Measurements from ENCODE around the gene L2HGDH.

- TF ChIP-seq EZH2 (IDR thresholded peaks at IDR 0.05; ENCODE audit: low read depth) (no peak), CTCF (conservative IDR thresholded peaks at IDR 0.05) (no peak)
Observed at GRCh38 chr14:50225067-50225973, 86.7 kb downstream of the L2HGDH start.

Data from PC-9 (cell line).